ENCODE measurements around the gene SMYD2. TPM values are rescaled to one million over a fixed set of nuclear protein-coding genes. Genes with fewer than 3 reads are reported as not detected.

The SMYD2 gene
- polyA plus RNA-seq, 2 of the 4 experiments (the other 2 are of a cell fraction), result 32.3 to 54.9 TPM

DNA sequence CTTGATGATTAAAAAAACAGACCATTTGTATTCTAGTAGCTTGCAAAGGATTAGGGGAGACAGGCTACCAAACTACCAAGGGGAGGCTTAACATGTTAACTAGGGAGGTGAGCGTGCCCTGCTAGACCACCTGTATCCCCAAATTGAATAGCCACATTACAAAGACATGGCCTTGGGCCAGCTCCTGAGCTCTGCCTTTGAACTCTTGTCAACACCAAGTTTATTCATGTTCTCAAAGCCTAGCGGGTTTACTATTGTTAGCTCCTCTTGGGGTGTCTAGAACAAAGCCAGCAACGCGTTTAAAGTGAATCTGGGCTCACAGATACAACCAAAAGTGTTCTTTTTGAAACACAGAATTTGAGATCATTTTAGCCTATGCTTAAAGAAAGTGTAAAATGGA is 36.3 kb downstream of the SMYD2 start:
- 76% methylated on average over 4 of the region's 4 CpGs for WGBS (ENCODE audit: missing lambda C conversion rate)
- Histone ChIP-seq H3K4me1 (peaks cover 8% of the 10 kb centered on the region; the same call in 2 of the 3 replicates), H3K4me2 (no peak overlapping the region), H3K4me3 (no peak overlapping the region), H3K9me3 (no peaks in the 10 kb centered on the region), H3K27ac (no peak overlapping the region)
- TF ChIP-seq, protein P1, sequence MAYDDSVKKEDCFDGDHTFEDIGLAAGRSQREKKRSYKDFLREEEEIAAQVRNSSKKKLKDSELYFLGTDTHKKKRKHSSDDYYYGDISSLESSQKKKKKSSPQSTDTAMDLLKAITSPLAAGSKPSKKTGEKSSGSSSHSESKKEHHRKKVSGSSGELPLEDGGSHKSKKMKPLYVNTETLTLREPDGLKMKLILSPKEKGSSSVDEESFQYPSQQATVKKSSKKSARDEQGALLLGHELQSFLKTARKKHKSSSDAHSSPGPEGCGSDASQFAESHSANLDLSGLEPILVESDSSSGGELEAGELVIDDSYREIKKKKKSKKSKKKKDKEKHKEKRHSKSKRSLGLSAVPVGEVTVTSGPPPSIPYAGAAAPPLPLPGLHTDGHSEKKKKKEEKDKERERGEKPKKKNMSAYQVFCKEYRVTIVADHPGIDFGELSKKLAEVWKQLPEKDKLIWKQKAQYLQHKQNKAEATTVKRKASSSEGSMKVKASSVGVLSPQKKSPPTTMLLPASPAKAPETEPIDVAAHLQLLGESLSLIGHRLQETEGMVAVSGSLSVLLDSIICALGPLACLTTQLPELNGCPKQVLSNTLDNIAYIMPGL (CRISPR knock-in tag; IDR thresholded peaks at IDR 0.05; ENCODE audit: borderline replicate concordance), result no peak
- TF ChIP-seq SREBF2 (IDR thresholded peaks at IDR 0.05) (no peak), ZNF302 (CRISPR knock-in tag; IDR thresholded peaks at IDR 0.05) (no peak)
- TF ChIP-seq, protein P2, sequence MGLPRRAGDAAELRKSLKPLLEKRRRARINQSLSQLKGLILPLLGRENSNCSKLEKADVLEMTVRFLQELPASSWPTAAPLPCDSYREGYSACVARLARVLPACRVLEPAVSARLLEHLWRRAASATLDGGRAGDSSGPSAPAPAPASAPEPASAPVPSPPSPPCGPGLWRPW (IDR thresholded peaks at IDR 0.05), result no peak
- DNase-seq (ENCODE audit: low read depth in 1 of 2, low spot score in 1 of 2), result no peak
- ChIA-PET CTCF (interaction anchor here (1.0 to 7.4 kb wide), 4 partner anchors 13 to 139 kb away, joined by 3 to 98 read pairs (median 30); no protein-coding TSS in a partner anchor), POLR2A (no interaction called here)
- no peak for ATAC-seq
- FAIRE-seq, result no peak

DNA sequence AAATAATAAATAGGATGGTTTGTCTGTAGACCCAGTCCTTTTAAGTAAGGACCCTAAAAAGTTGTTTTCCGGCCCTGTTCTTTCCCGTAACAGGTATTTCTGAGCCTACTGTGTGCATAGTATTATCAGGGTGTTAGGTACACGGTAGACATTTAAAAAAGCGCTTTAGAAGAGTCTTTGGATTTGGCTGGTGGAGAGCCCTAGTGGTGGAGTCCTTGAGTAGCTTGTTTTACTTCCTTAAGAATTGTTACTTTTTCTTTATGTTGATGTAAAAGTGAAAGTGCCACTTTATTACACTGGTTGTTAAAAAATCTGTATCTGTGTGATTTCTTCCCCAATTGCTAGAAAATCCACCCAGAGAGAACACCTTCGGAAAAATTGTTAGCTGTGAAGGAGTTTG is 36.8 kb downstream of the SMYD2 start:
- POLR2A ChIA-PET, result interaction anchor here (0.9 kb wide), 1 partner anchor 37 kb away, joined by 3 read pairs; the partner anchor contains the start of gene SMYD2
- Histone ChIP-seq H3K27ac (no peak overlapping the region), H3K4me2 (no peak overlapping the region), H3K4me3 (no peak overlapping the region), H3K4me1 (peaks cover 8% of the 10 kb centered on the region; the same call in 2 of the 3 replicates), H3K9me3 (no peaks in the 10 kb centered on the region)
- CTCF ChIA-PET, result interaction anchor here (1.0 to 7.4 kb wide), 4 partner anchors 13 to 139 kb away, joined by 3 to 98 read pairs (median 30); no protein-coding TSS in a partner anchor
- FAIRE-seq (no peak), ATAC-seq (no peak), DNase-seq (ENCODE audit: low read depth in 1 of 2, low spot score in 1 of 2) (no peak)
- TF ChIP-seq MAZ (IDR thresholded peaks at IDR 0.05; ENCODE audit: borderline replicate concordance, low read depth, low read length) (no peak), CEBPB (IDR thresholded peaks at IDR 0.05) (no peak), CBX8 (IDR thresholded peaks at IDR 0.05) (no peak), PHF8 (IDR thresholded peaks at IDR 0.05; ENCODE audit: borderline replicate concordance, low read depth) (no peak), HEYL (CRISPR knock-in tag; IDR thresholded peaks at IDR 0.05) (no peak), HOXB5 (CRISPR knock-in tag; IDR thresholded peaks at IDR 0.05) (no peak), TP53 (CRISPR knock-in tag; IDR thresholded peaks at IDR 0.05) (no peak), RNF2 (IDR thresholded peaks at IDR 0.05; ENCODE audit: borderline replicate concordance, low read depth) (no peak), NFE2L2 (conservative IDR thresholded peaks at IDR 0.05; ENCODE audit: low read length) (no peak), ZNF302 (CRISPR knock-in tag; IDR thresholded peaks at IDR 0.05) (no peak), NPAS2 (CRISPR knock-in tag; IDR thresholded peaks at IDR 0.05; ENCODE audit: borderline replicate concordance) (no peak), TFCP2L1 (CRISPR knock-in tag; IDR thresholded peaks at IDR 0.05) (no peak), RFX5 (IDR thresholded peaks at IDR 0.05) (no peak)
- TF ChIP-seq, protein P3, sequence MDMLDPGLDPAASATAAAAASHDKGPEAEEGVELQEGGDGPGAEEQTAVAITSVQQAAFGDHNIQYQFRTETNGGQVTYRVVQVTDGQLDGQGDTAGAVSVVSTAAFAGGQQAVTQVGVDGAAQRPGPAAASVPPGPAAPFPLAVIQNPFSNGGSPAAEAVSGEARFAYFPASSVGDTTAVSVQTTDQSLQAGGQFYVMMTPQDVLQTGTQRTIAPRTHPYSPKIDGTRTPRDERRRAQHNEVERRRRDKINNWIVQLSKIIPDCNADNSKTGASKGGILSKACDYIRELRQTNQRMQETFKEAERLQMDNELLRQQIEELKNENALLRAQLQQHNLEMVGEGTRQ (IDR thresholded peaks at IDR 0.05), result no peak
- TF ChIP-seq, protein P4, sequence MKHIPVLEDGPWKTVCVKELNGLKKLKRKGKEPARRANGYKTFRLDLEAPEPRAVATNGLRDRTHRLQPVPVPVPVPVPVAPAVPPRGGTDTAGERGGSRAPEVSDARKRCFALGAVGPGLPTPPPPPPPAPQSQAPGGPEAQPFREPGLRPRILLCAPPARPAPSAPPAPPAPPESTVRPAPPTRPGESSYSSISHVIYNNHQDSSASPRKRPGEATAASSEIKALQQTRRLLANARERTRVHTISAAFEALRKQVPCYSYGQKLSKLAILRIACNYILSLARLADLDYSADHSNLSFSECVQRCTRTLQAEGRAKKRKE (CRISPR knock-in tag; IDR thresholded peaks at IDR 0.05; ENCODE audit: low read depth), result no peak
- TF ChIP-seq, protein P5, sequence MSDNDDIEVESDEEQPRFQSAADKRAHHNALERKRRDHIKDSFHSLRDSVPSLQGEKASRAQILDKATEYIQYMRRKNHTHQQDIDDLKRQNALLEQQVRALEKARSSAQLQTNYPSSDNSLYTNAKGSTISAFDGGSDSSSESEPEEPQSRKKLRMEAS (IDR thresholded peaks at IDR 0.05), result no peak
- WGBS (ENCODE audit: missing lambda C conversion rate), result 88% methylated on average over 5 of the region's 5 CpGs

DNA sequence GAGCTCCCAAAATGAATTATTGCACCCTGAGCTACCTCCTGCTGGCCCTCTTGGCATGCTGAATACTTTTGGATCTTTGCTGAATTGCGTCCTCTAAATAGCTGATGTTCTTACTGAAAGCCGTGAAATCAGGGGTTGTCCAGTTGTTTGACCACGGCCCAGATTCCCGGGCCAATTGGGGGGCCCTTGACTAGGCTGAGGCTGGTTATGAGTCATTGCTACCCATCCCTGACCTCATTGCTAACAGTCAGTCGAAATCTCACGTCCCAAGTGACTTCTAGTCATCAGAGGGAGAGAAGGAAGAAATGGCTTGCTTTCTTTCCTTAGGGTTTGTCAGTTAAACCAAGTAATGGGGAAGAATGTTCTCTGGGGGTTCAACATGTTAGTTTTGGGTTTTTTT is 37.4 kb downstream of the SMYD2 start:
- WGBS (ENCODE audit: missing lambda C conversion rate), result 71% methylated on average over 6 of the region's 6 CpGs
- Histone ChIP-seq H3K4me1 (peaks cover 8% of the 10 kb centered on the region; the same call in 2 of the 3 replicates), H3K4me2 (no peak overlapping the region), H3K4me3 (no peak overlapping the region), H3K27ac (no peak overlapping the region), H3K9me3 (no peaks in the 10 kb centered on the region)
- no peak for ATAC-seq
- TF ChIP-seq GATA3 (IDR thresholded peaks at IDR 0.05; ENCODE audit: borderline replicate concordance) (no peak), KDM5A (IDR thresholded peaks at IDR 0.05) (no peak)
- TF ChIP-seq, protein P5 (IDR thresholded peaks at IDR 0.05), result no peak
- ChIA-PET POLR2A (interaction anchor here (0.9 kb wide), 1 partner anchor 38 kb away, joined by 3 read pairs; the partner anchor contains the start of gene SMYD2), CTCF (interaction anchor here (0.6 to 7.4 kb wide), 5 partner anchors 12 to 167 kb away, joined by 3 to 98 read pairs (median 18); no protein-coding TSS in a partner anchor)
- DNase-seq (ENCODE audit: low read depth in 1 of 2, low spot score in 1 of 2), result no peak
- no peak for FAIRE-seq

Measured in A549 (cell line).